NCI-H2107 treated with DMSO at 0.1 percent for 48 hours (cell line): Measurements from ENCODE around the gene NFATC1.

ENCODE experiments used
- DNase-seq: peaks from one replicate; lab custom pipeline; 2025; ENCODE audit not compliant: unreplicated experiment; lab: John Stamatoyannopoulos, UW

NFATC1 gene

DNA sequence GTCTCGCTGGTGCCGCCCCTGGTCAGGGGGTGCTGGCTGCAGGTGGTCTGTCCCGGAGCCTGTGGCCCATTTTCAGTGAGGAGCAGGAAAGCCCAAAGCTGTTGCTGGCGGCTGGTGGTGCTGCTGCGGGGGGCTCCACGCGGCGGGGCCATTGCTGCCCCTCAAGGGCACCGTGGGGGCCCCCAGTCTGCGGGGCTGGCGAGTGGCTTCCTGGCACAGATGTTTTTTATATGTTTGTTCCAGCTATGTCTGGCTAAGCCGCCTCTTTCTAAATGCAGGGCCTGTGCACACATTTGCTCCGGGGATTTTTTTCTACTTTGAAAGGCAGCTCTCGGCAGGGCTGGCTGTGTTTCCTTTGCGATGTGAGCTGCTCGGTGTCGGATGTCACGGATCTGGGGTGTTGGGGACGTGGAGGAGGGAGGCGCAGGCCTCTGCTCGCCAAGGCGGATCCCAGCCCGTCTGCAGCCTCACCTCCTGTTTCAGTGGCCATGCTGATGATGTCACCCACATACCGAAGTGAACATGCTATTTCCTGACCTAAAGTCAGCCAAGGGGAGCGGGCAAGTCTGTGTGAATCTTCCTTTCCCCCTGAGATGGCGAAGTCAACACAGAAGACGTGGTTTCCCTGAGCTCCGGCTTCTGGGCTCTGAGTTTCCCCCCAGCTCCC is 171.9 kb downstream of the NFATC1 start:
- DNase-seq = peak; percentile 95

DNA sequence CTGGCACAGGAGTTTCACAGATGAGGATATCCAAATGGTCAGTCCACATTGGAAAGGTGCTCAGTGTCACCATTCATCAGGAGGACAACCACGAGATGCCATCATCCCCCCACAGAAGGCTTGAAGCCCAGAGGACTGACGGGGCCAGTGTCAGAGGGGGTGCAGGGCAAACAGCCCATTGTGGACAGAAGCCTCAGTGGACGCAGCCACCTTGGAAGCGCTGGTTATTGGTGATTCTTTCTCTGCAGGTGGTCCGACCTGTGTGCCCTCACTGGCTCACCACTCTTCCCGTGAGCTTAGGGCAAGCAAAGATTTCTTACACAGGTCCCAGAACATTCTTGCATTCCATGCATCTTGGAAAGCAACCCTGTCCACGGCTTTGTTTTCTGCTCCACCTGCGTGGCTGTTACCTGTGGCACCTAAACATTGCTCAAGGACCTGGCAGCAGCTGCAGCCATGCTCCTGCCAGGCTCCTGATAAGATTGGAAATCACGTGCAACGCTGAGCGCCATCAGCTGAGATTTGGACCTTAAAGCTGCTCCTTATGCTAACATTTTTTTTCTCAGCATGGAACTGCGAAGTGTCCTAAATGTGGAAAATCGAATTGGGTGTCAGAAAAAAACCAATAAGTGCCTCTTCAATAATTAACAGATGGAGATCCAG is 172.9 kb downstream of the NFATC1 start:
- no peak for DNase-seq

DNA sequence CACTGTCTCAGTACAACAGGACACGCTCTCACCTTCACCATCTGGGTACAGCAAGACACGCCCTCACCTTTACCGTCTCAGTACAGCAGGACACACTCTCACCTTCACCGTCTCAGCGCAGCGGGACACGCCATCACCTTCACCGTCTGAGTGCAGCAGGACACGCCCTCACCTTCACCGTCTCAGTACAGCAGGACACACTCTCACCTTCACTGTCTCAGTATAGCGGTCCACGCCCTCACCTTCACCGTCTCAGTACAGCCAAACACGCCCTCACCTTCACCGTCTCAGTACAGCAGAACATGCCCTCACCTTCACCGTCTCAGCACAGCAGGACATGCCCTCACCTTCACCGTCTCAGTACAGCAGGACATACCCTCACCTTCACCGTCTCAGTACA is 174.0 kb downstream of the NFATC1 start:
- DNase-seq = no peak

DNA sequence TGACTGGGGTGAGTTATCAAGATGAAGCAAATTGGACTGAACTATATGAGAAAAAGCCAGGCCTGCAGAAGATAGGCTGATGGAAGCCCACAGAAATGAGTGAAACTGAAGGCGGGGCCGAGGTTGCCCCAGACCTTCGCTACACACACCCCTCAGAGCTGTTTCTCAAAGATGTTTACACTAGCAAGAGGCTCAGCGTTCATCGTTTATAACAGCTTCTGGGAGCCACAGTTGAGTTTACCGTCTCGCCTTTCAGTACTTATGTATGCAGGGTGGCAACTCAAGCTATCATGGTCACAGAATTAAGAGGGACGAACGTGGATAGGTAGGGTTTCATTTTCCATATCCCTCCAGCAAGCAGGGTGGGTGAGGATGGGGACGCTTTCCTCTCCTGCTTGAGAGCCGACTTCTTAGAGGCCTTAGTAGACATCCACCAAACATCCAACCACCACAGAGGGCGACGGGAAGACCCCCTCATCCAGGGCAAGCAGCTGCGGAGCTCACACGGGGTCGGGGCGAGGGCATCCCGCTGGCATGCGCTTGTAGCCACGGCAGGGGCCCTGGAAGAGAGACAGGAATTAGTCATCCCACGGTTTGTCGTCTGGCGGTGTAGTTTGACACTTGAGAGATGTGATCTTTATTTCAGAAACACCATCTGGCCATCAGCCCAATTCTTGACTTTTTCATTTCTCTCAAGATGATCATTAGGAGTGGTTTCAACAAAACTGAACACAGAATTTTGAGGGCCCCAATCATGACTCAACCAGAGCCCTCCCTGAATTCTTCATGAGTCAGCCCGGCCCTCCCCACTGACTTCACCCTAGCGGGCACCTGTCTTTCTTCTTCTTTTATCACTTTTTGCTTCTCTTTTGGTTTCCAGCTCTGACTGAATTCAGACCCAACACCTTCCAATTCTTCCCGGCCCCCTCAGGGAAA is 174.8 kb downstream of the NFATC1 start:
- peak; percentile 84 for DNase-seq

DNA sequence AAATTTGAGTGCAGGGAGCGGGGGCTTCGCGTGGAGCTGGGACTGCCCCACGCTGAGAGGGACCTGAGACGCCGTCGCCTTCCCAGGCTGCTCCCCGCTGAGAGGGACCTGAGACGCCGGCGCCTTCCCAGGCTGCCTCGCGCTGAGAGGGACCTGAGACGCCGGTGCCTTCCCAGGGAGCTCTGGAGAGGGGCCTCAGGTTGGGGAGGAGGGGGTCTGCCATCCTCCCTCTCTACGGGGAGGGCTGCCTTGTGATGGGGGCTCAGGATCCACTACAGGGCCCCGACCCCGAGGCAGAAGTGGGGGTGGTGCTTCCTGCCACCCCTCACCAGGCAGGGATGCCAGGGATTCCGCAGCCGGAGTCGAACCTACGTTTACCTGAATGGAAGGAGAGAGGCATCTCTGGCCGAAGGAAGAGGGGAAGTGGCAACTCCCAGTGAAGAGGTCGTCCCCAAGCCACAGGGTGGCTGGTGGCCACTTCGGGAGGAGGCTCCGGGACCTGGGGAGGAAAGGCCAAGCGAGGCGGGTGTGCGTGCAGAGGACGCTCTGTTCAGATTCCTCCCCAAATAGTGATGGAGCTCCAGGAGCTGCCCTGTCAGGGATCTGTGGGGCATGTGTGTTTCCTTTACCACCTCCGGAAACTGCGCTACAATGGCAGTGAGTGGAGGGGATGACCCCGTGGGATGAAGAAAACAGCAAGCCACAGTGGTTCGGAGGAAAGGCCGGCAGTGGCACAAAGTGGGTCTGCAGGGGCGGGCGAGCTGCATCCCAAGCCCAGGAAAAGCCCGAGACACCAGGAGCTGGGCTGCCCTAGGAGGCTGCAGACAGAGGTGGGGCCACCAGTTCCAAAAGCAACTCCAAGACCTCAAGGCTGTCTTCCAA is 175.7 kb downstream of the NFATC1 start:
- DNase-seq = no peak

DNA sequence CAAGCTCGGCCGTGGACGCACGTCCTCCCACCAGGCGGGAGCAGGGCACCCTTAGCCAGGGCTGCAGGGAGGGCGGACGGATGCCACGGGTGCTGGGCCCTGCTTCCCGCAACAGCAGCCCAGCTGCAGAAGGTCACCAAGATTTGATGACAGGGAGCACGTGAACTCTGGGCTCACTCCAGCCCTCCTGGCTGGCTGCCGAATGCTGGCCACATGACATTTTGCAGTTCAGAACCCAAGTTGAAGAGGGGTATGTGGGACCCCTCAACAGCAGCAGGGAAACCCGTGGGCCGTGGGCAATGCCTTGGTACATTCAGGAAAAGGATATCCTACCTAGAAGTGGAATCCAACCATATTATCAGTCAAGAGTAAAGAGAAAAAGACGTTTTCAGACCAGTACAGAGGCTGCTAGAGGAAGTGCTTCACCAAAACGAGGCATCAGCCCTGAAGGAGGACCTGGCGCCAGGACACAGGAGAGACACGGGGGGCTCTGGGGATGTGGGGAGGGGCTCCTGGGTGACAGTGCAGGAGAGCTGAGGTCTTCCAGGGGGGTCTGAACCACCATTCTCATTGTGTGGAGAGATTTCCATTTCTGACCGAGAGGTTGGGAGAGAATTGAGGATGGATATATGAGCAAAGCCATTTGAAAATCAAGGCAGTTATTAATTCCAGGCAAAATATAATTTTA is 176.5 kb downstream of the NFATC1 start:
- DNase-seq = no peak

DNA sequence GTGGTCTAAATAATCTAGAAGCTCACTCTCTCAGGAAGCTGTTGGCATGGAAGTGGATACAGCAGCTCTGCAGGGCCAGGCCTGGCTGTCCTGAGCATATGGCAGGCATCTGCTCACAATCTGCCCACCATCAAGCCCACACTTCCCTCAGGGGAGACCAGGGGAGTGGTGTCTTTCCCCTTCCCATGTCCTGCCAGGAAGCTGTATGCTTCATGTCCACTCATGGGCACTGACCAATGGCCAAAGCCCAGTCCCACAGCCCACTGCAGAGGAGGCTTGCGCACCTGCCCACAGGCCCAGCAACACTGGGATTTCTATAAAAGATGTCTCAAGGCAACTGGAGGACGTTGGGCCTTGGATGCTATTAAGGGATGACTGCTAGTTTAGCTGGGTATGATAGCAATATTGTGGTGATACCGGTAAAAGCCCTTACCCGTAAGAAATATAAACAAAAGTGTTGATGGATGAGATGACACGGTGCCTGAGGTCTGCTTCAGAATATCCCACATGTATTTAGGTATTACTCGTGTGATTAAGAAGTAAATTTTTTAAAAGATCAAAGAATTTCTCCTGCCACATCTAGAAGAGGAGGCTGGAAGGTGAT is 177.2 kb downstream of the NFATC1 start:
- no peak for DNase-seq

DNA sequence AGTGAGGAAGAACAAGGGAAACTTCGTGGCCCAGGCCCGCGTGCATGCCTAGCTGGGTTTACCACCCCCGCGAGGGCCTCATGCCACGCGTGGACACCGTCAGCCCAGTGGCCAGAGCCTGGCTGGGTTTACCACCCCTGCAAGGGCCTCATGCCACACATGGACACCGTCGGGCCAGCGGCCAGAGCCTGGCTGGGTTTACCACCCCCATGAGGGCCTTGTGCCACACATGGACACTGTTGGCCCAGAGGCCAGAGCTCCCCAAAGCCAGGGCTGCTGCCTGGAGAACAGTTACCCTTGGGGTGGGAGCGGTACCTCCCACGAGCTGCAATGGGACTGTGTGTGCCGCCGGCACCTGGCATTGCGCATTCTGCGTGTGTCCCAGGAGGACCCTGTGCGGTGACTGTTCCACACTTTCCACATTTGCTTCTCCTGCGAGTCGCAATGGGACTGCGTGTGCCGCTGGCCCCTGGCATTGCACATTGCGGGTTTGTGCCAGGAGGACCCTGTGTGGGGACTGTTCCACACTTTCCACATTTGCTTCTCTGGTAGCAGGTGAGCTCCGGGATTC is 178.3 kb downstream of the NFATC1 start:
- DNase-seq = no peak

DNA sequence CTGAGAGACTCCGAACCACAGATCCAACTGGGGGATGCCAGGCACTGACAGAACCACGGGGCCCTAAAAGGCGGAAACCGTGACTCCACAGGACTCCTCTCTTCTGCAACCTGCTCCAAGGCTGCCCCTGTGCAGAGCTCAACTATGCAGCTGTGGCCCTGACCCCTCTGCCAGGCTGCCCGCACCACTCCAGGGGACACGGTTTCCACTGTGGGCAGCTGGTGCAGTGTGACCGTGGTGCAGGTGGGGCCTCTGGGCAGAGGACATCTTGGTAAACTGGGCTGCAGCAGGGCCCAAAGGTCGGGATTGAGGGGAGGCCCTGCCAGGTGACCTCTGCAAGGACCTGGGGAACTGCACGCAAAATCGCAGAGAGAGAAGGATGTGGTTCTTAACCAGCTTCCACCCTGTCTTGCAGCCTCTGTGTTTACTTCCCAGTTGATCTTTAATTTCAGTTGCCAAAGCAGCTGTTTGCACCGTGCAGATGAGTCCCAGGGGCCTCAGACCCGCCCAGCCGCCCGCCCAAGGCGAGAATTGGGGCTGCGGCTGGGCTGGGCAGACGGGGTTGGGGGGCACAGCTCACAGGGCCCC is 179.3 kb downstream of the NFATC1 start:
- DNase-seq = no peak

DNA sequence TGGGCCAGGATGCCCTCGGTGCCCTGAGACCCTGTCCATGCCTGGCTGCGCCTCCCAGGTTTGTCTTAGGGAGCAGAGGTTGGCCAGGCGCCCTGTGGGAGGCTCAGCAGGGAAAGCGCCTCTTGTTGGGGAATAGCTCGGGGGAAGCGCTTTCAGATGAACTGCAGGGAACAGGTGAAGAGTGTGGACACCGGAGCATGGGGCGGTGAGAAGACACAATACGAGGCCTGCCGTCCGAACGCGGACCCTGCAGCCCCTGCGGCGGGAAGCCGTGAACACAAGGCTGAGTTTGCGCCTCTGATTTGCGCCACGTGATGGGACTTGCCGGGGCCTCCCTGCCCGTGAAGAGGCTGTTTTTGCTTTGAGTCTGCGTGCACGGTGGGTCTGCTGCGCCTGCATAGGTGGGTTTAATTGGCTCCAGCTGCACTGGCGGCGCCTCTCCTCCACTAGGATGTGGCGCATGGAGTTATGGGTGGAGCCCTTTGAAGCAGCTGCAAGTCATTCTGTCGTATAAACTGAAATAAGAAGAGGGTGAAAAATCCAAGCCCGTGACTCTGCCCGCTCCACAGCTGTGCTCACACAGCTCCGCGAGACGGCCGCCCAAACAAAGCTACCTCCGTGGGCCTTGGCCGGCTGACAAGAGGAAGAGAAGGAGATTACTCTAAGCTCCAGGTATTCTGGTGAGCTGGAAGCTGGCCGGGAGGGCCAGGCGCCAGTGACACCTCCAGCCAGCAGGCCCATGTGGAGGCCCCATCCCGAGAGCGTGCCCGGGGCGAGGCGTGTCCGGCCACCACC is 180.4 kb downstream of the NFATC1 start:
- DNase-seq = peak; percentile 86

DNA sequence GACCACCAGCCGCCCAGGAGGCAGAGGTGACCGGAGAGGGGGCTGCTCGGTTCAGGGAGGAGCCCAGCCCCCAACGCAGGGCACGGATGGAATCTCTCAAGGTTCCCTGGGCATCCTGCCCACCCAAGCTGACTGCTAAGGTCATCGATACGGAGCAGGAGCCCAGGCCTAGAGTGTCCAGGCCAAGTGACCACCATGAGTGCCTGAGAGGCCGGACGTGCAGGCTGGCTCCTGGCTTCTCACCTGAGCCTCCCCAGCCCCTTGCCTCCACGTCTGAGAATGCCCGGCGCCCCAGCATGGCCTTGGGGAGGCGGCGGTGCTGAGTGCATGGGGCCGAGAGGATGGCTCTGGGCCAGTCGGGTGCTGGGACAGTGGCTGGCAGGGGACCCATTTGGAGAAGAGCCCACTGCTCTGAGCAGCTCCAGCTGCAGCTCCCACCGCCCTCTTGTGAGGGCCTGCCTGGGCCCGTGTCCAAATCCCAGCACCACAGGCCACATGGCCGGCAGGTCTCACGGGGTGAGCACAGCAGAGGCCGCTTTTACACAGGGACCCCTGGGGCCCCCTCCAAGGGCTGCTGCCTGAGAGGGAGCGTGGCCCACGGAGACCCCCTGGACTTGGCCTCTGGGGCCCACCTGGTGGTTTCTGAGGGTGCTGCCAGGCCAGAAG is 181.1 kb downstream of the NFATC1 start:
- DNase-seq = no peak

DNA sequence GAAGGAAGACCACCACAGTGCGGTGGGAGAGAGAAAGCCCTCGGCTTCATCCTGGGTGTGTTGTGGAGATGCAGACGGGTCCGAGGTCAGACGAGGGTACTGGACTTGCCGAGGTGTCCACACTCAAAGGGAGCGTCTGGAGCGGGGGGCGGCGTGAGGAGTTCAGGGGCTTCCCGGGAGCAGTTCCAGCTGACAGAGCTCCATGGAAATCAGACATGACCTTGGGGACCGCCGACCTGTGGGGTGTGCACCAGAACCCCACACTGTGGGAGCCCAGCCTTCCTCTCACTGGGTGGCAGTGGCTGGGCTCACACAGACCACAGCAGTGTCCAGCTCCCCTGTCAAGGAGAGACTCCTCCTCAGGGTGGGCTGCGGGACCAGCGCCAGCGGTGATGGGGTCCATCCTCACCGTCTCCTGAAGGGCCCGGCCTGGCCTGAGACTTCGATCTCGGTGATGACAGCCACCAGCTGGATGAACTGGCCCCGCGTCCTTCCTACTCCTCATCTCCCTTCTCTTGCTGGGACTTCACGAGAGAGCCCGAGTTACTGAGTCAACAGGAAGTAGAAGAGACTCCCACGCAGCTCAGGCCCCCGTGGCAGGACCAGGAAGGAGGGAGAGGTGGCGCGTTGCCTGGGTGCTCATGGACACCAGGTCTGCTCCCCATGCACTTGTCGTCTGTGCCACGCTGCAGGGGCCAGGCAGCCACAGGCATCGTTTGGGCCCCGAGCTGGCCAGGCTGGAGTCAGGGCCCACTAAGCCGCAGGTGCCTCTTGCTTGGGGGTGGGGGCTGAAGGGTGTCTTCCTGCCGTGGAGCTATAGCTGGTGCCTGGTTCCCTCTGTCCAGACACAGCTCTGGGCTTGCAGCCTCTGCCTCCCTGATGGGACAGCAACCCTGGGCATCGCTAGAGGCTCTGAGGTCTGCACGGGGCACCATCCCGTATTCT is 182.0 kb downstream of the NFATC1 start:
- DNase-seq = no peak

DNA sequence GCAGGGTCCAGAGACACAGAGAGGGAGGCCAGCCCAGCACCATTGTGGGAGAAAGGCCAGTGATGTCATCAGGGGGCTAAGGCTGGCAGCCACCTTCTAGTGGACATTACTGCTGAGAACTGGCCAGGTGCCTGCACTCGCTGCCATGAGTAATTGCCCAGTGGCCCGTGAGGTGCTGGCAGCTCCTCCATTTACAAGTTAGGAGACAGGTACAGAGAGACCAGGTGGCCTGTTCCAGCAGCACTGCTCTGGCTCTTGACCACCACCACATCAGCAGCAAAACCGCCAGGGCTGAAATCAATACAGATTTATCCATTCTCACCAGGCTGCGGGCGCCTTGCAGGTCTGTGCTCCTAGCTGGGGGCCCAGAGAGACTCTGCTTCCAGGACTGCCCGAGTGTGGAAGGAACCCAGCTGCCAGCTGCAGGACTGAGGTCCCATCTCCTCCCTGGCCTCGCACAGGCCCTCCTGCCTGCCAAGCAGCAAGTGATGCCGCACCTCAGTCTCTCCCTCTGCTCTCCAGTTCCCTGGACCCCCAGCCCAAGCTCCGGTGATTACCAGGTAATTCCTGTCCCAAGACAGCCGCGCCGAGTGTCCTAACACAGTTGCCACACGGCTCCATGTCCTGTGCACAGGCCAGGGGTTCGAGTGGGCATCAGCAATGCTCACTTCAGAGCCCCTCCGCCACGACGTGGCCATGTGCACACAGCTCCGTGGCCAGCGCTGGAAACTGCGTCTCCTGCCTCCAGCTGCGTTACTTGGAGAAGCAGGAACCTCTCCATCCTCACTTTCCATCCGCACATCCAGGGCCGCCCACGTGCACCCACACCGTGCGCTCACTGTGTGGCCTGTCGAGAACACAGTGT is 182.9 kb downstream of the NFATC1 start:
- peak; percentile 20 for DNase-seq
